Measurements from ENCODE around the gene LY6G6C. TPM values are rescaled to one million over a fixed set of nuclear protein-coding genes. Genes with fewer than 3 reads are reported as not detected.

Gene LY6G6C
- total RNA-seq, 1 donor from 2014 or later: 0.28 TPM

DNA sequence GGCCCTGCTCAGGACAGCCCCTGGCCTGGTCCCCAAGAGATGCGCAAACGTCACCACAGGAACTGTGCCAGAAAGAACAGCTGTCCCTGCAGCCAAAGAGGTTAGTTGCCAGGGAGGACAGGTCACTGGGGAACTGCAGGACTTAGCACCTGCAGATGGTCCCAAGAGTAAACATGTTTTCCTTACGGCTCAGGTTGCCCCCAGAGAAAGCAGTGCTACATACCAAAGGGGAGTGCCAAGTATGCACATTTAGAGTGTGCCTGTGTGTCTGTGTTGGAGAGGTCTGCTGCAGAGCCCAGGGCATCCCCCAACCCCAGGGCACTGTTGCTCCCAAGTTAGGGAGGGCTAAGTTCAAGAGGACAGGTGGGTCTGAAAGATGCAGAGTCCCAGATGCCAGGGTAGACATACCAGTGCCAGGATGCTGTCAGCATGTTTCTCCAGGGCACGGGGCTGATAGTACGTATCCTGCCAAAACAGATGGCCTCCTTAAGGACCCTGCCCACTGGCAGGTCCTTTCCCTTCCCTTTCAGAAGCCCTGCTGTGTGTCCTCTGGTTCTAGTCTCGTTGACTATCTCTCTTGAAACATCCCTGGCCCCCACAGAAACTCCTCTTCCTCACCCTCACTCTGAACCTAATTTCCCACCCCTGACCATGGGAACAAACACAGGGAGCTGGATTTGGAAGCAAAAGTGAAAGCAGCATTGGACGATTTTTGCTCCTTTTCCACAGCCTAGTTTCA lies 19.7 kb downstream of the LY6G6C start:
- Mint-ChIP-seq H3K27ac (ENCODE audit: unreplicated experiment) (peak overlapping the region; percentile 98), H3K27me3 (ENCODE audit: unreplicated experiment) (peaks cover 6% of the 10 kb centered on the region), H3K36me3 (ENCODE audit: low read depth, unreplicated experiment) (no peaks in the 10 kb centered on the region), H3K9me3 (ENCODE audit: unreplicated experiment) (no peaks in the 10 kb centered on the region), H3K4me1 (ENCODE audit: unreplicated experiment) (peaks cover 31% of the 10 kb centered on the region), H3K4me3 (ENCODE audit: unreplicated experiment) (peak overlapping the region; percentile 99)
- TF ChIP-seq, protein P1, sequence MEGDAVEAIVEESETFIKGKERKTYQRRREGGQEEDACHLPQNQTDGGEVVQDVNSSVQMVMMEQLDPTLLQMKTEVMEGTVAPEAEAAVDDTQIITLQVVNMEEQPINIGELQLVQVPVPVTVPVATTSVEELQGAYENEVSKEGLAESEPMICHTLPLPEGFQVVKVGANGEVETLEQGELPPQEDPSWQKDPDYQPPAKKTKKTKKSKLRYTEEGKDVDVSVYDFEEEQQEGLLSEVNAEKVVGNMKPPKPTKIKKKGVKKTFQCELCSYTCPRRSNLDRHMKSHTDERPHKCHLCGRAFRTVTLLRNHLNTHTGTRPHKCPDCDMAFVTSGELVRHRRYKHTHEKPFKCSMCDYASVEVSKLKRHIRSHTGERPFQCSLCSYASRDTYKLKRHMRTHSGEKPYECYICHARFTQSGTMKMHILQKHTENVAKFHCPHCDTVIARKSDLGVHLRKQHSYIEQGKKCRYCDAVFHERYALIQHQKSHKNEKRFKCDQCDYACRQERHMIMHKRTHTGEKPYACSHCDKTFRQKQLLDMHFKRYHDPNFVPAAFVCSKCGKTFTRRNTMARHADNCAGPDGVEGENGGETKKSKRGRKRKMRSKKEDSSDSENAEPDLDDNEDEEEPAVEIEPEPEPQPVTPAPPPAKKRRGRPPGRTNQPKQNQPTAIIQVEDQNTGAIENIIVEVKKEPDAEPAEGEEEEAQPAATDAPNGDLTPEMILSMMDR (IDR thresholded peaks at IDR 0.05; ENCODE audit: unreplicated experiment): no peak
- no peak for DNase-seq (ENCODE audit: low spot score)

GRCh38 chr6:31700740-31701401 lies 20.7 kb downstream of the LY6G6C start:
- H3K27me3 Mint-ChIP-seq (ENCODE audit: unreplicated experiment): peaks cover 6% of the 10 kb centered on the region
- peaks cover 32% of the 10 kb centered on the region for H3K4me1 Mint-ChIP-seq (ENCODE audit: unreplicated experiment)
- no peaks in the 10 kb centered on the region for H3K36me3 Mint-ChIP-seq (ENCODE audit: low read depth, unreplicated experiment)
- H3K27ac Mint-ChIP-seq (ENCODE audit: unreplicated experiment): no peak overlapping the region
- TF ChIP-seq, protein P1 (IDR thresholded peaks at IDR 0.05; ENCODE audit: unreplicated experiment): no peak
- H3K4me3 Mint-ChIP-seq (ENCODE audit: unreplicated experiment): peak overlapping the region; percentile 48
- DNase-seq (ENCODE audit: low spot score): no peak
- H3K9me3 Mint-ChIP-seq (ENCODE audit: unreplicated experiment): no peaks in the 10 kb centered on the region

DNA sequence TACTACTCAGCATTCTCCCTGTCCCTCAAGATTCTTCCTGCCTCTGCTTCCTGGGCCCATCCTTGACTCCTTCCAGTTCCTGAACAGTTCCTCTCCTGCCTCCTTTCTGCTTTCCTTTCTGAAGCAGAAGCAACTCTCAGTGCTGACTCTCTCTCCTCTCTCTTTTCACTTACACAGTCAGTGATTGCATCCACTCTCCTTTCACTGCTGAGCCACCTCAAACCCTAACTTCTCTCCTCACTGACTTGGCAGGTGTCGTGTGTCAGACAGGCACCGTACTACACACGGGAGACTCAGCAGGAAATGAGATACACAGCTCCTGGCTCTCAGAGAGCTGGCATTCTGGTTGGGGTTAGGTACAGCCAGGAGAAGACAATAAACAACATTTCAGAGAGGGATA lies 24.0 kb downstream of the LY6G6C start:
- Mint-ChIP-seq H3K4me1 (ENCODE audit: unreplicated experiment) (peaks cover 30% of the 10 kb centered on the region), H3K4me3 (ENCODE audit: unreplicated experiment) (peak overlapping the region; percentile 5), H3K27me3 (ENCODE audit: unreplicated experiment) (peaks cover 3% of the 10 kb centered on the region), H3K36me3 (ENCODE audit: low read depth, unreplicated experiment) (peaks cover 10% of the 10 kb centered on the region), H3K27ac (ENCODE audit: unreplicated experiment) (peak overlapping the region; percentile 84), H3K9me3 (ENCODE audit: unreplicated experiment) (no peaks in the 10 kb centered on the region)
- DNase-seq (ENCODE audit: low spot score): no peak
- TF ChIP-seq, protein P1 (IDR thresholded peaks at IDR 0.05; ENCODE audit: unreplicated experiment): no peak

GRCh38 chr6:31693535-31693934 lies 28.0 kb downstream of the LY6G6C start:
- no peak for DNase-seq (ENCODE audit: low spot score)
- H3K36me3 Mint-ChIP-seq (ENCODE audit: low read depth, unreplicated experiment): peaks cover 16% of the 10 kb centered on the region
- H3K27ac Mint-ChIP-seq (ENCODE audit: unreplicated experiment): no peak overlapping the region
- H3K27me3 Mint-ChIP-seq (ENCODE audit: unreplicated experiment): peaks cover 3% of the 10 kb centered on the region
- peaks cover 29% of the 10 kb centered on the region for H3K4me1 Mint-ChIP-seq (ENCODE audit: unreplicated experiment)
- TF ChIP-seq, protein P1 (IDR thresholded peaks at IDR 0.05; ENCODE audit: unreplicated experiment): no peak
- H3K9me3 Mint-ChIP-seq (ENCODE audit: unreplicated experiment): no peaks in the 10 kb centered on the region
- no peak overlapping the region for H3K4me3 Mint-ChIP-seq (ENCODE audit: unreplicated experiment)

- H3K9me3 Mint-ChIP-seq (ENCODE audit: unreplicated experiment): no peaks in the 10 kb centered on the region
- H3K27me3 Mint-ChIP-seq (ENCODE audit: unreplicated experiment): peaks cover 3% of the 10 kb centered on the region
- TF ChIP-seq, protein P1 (IDR thresholded peaks at IDR 0.05; ENCODE audit: unreplicated experiment): no peak
- peaks cover 26% of the 10 kb centered on the region for H3K4me1 Mint-ChIP-seq (ENCODE audit: unreplicated experiment)
- no peak overlapping the region for H3K27ac Mint-ChIP-seq (ENCODE audit: unreplicated experiment)
- DNase-seq (ENCODE audit: low spot score): no peak
- no peak overlapping the region for H3K4me3 Mint-ChIP-seq (ENCODE audit: unreplicated experiment)
- peaks cover 16% of the 10 kb centered on the region for H3K36me3 Mint-ChIP-seq (ENCODE audit: low read depth, unreplicated experiment)
Observed at GRCh38 chr6:31692886-31693285, 28.7 kb downstream of the LY6G6C start.
